ENCODE results near the gene PBXIP1.
A peak's percentile ranks its signal among the peaks of the same experiment; 100 is the strongest.

PBXIP1 gene

GRCh38 chr1:154973344-154974101 is 17.6 kb upstream of the PBXIP1 start:
- peak; percentile 71 to 85 for DNase-seq (ENCODE audit: low read depth in 2 of 2)

DNA sequence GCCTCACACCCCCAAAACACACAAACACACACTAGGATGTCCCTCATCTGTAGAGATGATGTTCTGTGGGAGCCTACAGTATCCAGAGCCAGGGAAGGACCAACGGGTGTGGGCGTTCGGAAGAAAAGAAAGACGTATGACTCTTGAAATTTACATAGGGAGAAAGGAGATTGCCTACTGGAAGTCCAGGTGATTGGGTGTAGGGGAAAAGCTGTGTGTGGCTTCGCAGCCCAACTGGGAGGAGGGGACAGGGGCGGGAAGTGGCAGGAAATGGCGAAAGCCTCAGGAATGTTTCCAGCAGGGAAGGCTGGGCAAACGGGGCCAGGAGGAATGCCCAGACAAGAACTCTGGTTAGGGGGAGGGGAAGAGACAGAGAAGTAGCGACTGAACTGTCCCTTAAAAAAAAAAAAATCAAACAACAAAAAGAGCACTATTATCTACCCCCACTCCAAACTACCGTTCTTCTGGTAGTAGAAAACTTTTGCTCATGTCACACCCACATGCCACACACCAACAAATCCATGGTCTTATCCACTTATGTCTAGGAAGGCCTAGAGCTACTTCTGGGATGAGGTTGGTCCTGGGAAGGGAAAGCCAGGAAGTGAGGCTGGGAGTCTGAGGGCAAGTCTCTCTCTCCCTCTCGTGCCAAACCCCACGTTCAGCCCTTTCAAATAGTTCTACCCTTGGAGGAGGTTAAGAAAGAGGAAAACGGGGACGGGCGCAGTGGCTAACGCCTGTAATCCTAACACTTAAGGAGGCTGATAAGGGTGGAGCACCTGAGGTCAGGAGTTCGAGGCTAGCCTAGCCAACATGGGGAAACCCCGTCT is 16.8 kb upstream of the PBXIP1 start:
- no peak for DNase-seq (ENCODE audit: low read depth in 2 of 2)

GRCh38 chr1:154972213-154972516 is 16.3 kb upstream of the PBXIP1 start:
- no peak for DNase-seq (ENCODE audit: low read depth in 2 of 2)

- DNase-seq (ENCODE audit: low read depth in 2 of 2) = no peak
Measured at GRCh38 chr1:154971341-154971998, 15.6 kb upstream of the PBXIP1 start.

DNA sequence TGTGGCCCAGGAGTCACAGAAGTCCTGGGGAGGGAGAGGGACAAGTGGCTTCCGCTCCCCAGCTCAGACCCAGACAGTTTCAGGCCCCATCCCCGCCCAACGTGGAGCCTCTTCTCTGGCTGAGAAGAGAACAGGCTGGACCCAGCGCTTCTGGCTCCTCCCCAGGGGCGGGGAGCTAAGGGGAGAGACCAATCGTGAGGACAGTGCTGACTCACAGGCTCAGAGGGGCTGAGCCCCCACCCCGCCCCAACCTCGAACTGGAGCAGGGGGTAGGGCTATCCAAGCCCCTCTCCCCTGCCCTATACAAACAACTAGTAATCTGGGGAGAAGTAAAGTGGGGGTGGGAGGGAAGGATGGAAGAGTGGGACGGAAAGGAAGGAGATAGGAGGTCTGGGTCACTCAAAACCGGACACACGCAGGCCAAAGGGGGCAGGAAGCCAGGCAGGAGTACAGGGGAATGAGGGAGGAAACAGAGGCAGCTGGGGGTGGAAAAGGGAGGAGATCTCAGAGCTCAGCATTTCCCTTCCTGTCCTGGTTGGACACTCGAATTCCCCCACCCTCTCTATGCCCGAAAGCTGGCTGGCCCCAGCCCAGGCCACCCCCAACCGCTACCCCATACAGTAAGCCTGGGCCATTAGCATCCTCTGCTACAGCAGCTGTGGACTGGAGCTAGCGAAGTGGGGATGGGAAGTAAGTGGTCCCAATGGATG is 14.9 kb upstream of the PBXIP1 start, which contains the start of gene SHC1:
TSS of gene SHC1 (minus strand) at position 117 of the 710 bp plus-strand sequence. CDS start 221 bp downstream, outside the sequence.
- no peak for DNase-seq (ENCODE audit: low read depth in 2 of 2)

GRCh38 chr1:154969860-154970452 is 14.1 kb upstream of the PBXIP1 start:
- no peak for DNase-seq (ENCODE audit: low read depth in 2 of 2)

- no peak for DNase-seq (ENCODE audit: low read depth in 2 of 2)
Measured at GRCh38 chr1:154969246-154969645, 13.3 kb upstream of the PBXIP1 start.

DNA sequence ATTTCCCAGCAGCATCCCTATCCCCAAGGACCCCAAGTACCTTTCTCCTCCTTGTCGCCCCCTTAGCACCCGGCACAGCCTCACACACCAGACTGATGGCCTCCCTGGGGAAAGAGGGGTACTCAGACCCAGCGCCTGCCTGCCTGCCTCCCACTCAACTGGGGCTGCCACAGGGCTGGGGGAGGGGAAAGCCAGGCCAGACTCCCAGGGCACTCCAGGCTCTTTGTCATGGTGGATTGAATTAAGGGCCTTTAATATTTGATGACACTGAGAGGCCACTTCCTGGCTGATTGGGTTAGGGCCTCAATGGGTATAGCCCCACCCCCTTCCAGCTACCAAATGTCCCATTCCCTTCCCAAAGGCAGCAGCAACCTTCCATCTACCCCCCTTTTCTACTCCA is 12.8 kb upstream of the PBXIP1 start:
- DNase-seq (ENCODE audit: low read depth in 2 of 2) = no peak

- DNase-seq (ENCODE audit: low read depth in 2 of 2) = no peak
Measured at GRCh38 chr1:154967331-154967950, 11.5 kb upstream of the PBXIP1 start.

DNA sequence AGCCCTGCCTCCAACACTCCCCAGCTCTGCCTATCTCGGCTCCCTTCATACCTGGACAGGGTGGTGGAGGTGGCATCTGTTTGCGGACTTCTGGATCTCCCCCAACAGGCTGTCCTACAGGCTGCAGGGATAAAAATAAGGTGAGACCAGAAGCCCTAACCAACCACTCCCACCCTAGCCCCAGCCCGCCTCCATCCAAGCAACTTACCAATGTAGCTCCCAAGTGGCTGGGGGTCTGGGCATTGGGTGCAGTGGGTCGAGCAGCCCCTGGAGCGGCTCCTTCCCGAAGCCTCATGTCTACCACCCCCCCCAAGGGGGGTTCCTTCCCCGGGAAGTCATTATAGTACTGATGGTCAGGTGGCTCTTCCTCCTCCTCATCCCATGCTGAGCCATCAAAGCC is 10.2 kb upstream of the PBXIP1 start:
- no peak for DNase-seq (ENCODE audit: low read depth in 2 of 2)

DNA sequence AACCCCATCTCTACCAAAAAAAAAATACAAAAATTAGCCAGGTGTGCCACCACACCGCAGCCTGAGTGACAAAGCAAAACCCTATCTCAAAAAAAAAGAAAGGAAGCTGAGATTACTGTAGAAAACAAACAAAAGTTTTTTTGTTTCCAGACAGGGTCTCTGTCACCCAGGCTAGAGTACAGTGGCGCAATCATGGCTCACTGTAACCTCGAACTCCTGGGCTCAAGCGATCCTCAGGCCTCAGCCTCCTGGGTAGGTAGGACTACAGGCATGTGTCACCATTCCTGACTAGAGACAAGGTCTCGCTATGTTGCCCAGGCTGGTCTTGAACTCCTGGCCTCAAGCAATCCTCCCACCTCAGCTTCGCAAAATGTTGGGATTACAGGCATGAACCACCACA is 8.5 kb upstream of the PBXIP1 start:
- no peak for DNase-seq (ENCODE audit: low read depth in 2 of 2)

DNA sequence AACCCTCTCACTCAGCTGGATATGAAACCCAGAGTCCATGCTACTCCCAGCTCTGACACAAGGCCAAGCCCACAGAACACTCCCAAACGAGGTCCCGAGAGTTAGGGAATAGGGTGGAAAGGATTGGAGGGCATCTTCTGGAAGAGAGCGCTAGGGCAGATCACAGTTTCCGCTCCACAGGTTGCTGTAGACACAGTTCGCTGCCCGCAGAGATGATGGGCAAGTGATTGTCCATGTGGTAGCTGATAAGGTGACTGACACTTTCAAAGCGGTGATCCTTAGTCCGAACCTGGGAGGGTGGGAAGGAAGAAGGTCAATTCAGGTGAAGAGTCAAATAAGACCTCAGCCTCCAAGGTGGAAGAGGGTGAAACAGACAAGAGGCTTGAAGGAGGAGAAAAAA is 7.7 kb upstream of the PBXIP1 start:
- DNase-seq (ENCODE audit: low read depth in 2 of 2) = no peak

DNA sequence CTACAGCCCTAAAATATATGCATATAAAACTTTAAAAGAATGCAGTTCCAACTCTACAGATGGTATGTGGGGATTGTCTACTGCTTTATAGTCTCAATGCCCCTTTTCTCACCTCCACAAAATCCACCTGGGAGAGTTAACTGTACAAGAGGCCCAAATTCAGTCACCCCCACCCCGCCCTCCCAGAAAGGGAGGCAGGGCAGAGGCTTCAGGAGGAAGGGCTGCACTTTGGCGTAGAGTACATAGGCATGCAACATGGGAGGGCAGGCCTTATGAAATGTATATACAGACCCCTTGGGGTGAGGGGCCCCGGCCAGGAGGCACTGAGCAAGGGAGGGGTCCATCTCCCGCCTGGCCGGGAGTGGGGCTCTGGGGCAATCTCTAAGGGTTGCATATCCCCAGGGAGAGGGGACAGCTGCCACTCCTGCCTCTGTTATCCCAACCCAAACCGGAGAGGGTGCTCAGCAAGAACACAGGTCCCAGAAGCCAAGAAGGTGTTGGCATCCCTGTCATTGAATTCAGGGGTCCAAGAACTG is 7.0 kb upstream of the PBXIP1 start:
- no peak for DNase-seq (ENCODE audit: low read depth in 2 of 2)

DNA sequence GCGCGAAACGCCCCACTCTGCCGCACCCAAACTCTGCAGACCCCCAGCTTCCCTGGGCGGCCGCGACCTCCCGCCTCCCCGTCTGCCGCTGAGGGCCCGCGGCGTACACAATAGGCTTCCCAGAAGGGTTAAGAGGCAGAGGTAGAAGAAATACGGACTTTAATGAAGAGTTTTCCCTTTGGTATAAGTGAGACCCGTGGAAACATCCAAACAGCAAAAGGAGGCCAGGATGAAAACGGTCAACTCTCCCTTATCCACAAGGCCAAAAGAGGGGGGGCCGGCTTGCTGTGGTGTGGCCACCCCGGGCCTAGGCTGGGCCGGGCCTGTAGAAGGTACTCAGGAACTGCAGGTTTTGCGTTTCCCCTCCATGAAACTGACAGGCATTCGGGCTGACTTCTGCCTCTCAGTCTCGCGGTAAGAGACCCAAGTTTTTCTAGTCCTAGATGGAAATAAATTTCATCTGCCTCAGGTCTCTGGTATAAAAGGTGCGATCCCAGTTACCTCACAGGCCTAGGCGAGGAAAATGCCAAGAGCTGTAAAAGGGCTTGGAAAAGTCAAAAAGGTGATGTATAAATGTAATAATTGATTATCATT is 6.4 kb upstream of the PBXIP1 start:
- no peak for DNase-seq (ENCODE audit: low read depth in 2 of 2)

GRCh38 chr1:154961207-154962155 is 5.6 kb upstream of the PBXIP1 start, which contains the start of gene PYGO2:
Gene PYGO2, minus strand, starts transcription at chr1:154961782. Its CDS starts 206 bp downstream, at chr1:154961576.
- peak; percentile 46 to 55 for DNase-seq (ENCODE audit: low read depth in 2 of 2)

DNA sequence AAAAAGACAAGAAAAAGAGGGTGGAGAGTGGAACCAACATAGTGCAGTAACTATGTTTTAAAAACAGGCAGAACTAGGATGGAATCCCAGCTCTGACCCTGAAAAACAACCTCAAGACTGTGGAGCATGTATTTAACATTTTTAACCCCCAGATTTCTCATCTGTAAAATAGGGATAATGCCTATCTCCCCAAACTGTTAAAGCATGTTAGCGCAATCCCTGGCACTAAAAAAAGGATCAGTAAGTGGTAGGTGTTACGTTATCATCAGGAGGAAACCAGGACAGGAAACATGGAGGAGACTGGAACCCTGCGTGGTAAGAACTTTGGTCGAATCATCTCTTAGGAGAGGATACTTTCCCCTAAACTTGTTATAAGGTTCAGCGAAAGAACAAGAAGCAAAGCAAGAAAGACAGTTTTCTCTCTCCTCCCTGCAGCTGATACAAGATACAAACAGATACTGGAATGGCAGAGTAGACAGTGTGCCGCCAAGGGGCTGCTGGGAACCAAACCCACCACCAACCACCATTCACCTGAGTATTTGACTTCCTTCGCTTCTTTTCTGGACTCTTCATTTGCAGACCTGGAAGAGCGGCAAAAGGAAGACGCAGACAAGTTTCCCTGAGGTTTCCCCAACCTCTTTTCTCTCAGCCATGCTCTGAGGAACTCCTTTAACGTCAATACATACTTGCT is 4.7 kb upstream of the PBXIP1 start:
- DNase-seq (ENCODE audit: low read depth in 2 of 2) = no peak

DNA sequence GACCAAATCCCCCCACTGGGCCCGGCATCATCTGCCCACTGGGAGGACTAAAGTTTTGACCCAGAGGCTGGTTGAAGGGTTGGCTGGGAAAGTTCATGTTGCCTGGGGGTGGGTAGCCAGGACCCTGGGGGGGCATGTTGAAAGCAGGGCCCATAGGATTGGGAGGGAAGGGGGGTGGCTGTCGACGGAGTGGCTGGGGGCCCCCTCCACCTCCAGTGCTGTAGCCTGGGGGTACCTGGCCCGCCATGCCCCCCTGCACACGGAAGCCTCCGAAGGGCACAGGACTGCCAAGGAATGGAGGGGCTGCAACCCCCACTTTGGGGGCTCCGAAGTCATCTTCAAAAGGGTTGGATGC is 3.5 kb upstream of the PBXIP1 start:
- no peak for DNase-seq (ENCODE audit: low read depth in 2 of 2)

GRCh38 chr1:154958681-154959425 is 3.0 kb upstream of the PBXIP1 start:
- no peak for DNase-seq (ENCODE audit: low read depth in 2 of 2)

Measured in stimulated activated CD8-positive, alpha-beta memory T cell treated with anti-CD3 and anti-CD28 coated beads, Interleukin-7, amount 100 ng/mL, for 1 hour (primary cell).